GM12865 (cell line): ENCODE measurements around the gene WNT9B.
A peak's percentile ranks its signal among the peaks of the same experiment; 100 is the strongest.

Source experiments
- DNase-seq: peaks from one replicate; pipeline ENCODE4 v3.0.0; 2010; ENCODE audit warnings: low read depth
- H3K4me3 ChIP-seq: 2 replicates; pipeline ENCODE4 v1.5.1; 2011; ENCODE audit warnings: mild to moderate bottlenecking, low read depth, low read length, control low read depth
- CTCF ChIP-seq: IDR thresholded peaks from 2 replicates; pipeline ENCODE4 v1.5.1; 2011; ENCODE audit warnings: low read length, control low read depth, low read depth, inconsistent platforms; ENCODE audit not compliant: insufficient read depth; ENCODE audit errors: missing control alignments

Gene WNT9B

DNA sequence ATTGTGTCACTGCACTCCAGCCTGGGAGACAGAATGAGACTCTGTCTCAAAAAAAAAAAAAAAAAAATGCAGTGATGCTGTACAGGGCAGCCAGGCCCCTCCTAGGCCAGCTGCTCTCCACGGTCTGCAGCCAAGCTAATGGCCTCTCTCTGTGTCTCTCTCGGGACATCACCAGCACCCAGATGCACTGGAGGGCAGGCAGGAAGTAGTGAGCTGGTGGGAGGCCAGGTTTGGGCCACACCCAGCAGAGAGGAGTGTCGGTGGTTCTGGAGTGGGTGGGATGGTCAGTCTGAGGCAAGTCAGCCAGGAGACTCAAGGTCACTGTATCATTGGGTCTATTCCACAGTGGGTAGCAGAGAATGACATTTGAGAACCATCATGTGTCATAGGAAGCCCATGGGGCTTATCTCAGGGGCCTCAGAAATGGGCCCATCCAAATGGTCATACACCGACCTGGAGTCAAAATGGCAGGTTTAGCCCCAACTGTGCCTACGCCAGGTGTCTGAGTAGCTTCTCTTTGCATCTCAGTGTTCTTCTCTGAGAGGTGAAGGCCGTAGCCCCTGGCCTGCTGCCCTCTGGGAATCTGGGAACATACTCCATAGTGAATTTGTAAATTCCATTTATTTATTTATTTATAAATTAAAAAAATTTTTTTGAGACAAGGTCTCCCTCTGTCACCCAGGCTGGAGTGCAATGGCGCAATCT lies 22.7 kb downstream of the WNT9B start:
- TF ChIP-seq CTCF, result no peak
- no peak overlapping the region for H3K4me3 ChIP-seq
- DNase-seq, result no peak

DNA sequence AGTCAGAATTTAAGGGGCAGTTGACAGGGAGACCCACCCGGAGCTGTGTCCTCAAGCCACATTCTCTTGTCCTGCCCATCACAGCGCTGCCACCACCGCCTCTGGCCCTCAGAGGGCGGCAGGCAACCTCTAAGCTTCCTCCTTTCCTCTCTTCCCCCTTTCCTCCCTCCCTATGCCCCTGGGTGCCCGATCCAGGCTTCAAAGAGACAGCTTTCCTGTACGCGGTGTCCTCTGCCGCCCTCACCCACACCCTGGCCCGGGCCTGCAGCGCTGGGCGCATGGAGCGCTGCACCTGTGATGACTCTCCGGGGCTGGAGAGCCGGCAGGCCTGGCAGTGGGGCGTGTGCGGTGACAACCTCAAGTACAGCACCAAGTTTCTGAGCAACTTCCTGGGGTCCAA lies 23.5 kb downstream of the WNT9B start:
- no peak for DNase-seq
- TF ChIP-seq CTCF, result no peak
- no peak overlapping the region for H3K4me3 ChIP-seq

DNA sequence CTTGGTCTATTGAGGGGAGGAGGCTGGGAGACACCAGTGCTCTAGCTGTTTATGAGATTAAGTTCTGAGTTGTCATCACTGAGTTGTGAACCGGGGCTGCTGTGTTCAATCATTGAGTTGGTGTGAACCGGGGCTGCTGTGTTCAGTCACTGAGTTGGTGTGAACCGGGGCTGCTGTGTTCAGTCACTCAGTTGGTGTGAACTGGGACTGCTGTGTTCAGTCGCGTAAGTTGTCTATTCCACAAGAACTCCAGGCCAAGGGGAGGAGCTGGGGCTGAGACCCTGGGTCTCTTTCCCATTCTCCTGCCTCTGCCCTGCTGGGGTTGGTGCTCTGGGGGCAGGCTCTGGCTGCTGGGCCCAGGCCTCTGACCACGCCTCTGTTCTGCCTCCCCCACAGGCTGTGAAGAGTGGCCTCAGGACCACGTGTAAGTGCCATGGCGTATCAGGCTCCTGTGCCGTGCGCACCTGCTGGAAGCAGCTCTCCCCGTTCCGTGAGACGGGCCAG lies 24.5 kb downstream of the WNT9B start:
- H3K4me3 ChIP-seq, result no peak overlapping the region
- TF ChIP-seq CTCF, result no peak
- no peak for DNase-seq

- H3K4me3 ChIP-seq, result no peak overlapping the region
- DNase-seq, result peak; percentile 48
- peak; percentile 66 for TF ChIP-seq CTCF
Measured at GRCh38 chr17:46876353-46876887, 25.0 kb downstream of the WNT9B start.

DNA sequence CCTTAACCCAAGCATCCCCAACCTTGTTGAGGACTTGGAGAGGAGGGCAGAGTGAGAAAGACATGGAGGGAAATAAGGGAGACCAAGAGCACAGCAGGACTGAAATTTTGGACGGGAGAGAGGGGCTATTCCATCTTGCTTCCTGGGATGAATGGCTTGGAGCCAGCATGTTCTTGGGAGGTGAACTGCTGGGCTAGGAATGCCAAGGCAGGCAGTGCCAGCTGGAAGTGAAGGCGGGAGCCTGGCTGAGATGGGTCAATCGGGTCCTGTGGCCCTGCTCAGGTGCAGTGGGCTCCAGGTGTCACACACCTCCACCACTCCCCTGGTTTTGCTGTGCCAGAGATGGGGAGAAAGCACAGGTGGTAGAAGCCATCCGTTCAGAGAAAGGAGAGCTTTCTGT lies 25.5 kb downstream of the WNT9B start:
- no peak overlapping the region for H3K4me3 ChIP-seq
- DNase-seq, result no peak
- TF ChIP-seq CTCF, result no peak

DNA sequence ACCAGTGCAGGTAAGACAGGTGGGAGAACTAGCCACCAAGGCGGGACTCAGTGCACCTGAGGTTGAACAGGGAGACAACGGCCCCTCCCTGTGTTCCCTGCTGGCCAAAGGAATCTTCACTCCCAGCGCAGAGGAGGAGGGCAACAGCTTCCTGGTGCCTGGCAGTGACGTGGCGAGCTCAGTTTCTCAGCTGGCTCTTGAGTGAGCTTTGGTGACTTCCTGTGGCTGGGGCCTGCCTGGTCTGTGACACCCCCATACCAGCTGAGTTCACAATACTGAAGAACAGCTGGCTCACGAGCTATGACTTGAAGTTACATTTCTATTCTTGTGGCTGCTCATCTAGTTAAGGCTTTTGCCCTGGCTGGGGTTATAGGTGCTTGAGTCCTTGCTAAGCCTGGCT lies 26.1 kb downstream of the WNT9B start:
- TF ChIP-seq CTCF, result no peak
- no peak overlapping the region for H3K4me3 ChIP-seq
- no peak for DNase-seq

- no peak for TF ChIP-seq CTCF
- no peak for DNase-seq
- no peak overlapping the region for H3K4me3 ChIP-seq
Measured at GRCh38 chr17:46878055-46878454, 26.7 kb downstream of the WNT9B start.
